Keratinocyte (primary cell): ENCODE data around the gene STK24. TPM values are rescaled to one million over a fixed set of nuclear protein-coding genes. Genes with fewer than 3 reads are reported as not detected.

Source experiments
- DNase-seq: peaks from one replicate; pipeline ENCODE4 v3.0.0-alpha.2; 2011; ENCODE audit warnings: low read depth, missing footprints, low spot score
- FAIRE-seq: peaks from 2 replicates; lab custom pipeline; 2011; peaks lifted over from hg19 to GRCh38; lab: Jason Lieb, UNC
- H2AFZ ChIP-seq: 2 replicates; pipeline ENCODE4 v1.6.0; 2012; ENCODE audit warnings: low read length, control low read depth, inconsistent platforms; ENCODE audit not compliant: control insufficient read depth
- H3K27ac ChIP-seq: 2 replicates; pipeline ENCODE4 v1.5.1; 2011; ENCODE audit warnings: low read length; ENCODE audit not compliant: control insufficient read depth, insufficient read depth
- H3K27me3 ChIP-seq: 3 replicates; pipeline ENCODE4 v1.6.0; 2011; ENCODE audit warnings: low read length; ENCODE audit not compliant: control insufficient read depth, insufficient read depth; ENCODE audit errors: extremely low read depth
- H3K36me3 ChIP-seq, 2 experiments: 2 replicates in 1 of 2; 3 replicates in 1 of 2; pipeline ENCODE4 v1.5.1; 2011; ENCODE audit warnings: low read length in 2 of 2, mild to moderate bottlenecking in 1 of 2; ENCODE audit not compliant: control insufficient read depth in 2 of 2, insufficient read depth in 2 of 2; ENCODE audit errors: extremely low read depth in 1 of 2
- H3K4me1 ChIP-seq: 3 replicates; pipeline ENCODE4 v1.5.1; 2011; ENCODE audit warnings: low read length; ENCODE audit not compliant: control insufficient read depth, insufficient read depth; ENCODE audit errors: extremely low read depth
- H3K4me2 ChIP-seq: 3 replicates; pipeline ENCODE4 v1.6.0; 2011; ENCODE audit warnings: low read depth, low read length; ENCODE audit not compliant: control insufficient read depth, insufficient read depth; ENCODE audit errors: extremely low read depth
- H3K4me3 ChIP-seq, 3 experiments: fragments of 200-600 bp in 1 of 3; sonication (generic) in 1 of 3; 2 replicates in 2 of 3; 3 replicates in 1 of 3; pipeline ENCODE4 v1.5.1; 2011 to 2016; ENCODE audit warnings: low read length in 3 of 3, mild to moderate bottlenecking in 3 of 3, control low read depth in 2 of 3, inconsistent platforms in 1 of 3, low read depth in 1 of 3, mixed read lengths in 1 of 3, mixed run types in 1 of 3, moderate library complexity in 1 of 3; ENCODE audit not compliant: control insufficient read depth in 2 of 3, insufficient read depth in 2 of 3; ENCODE audit errors: extremely low read depth in 1 of 3
- H3K79me2 ChIP-seq: 2 replicates; pipeline ENCODE4 v1.6.0; 2012; ENCODE audit warnings: low read length; ENCODE audit not compliant: control insufficient read depth, insufficient read depth
- H3K9ac ChIP-seq: 3 replicates; pipeline ENCODE4 v1.6.0; 2011; ENCODE audit warnings: low read length; ENCODE audit not compliant: control insufficient read depth, insufficient read depth; ENCODE audit errors: extremely low read depth
- H3K9me1 ChIP-seq: 3 replicates; pipeline ENCODE4 v1.6.0; 2011; ENCODE audit warnings: low read length; ENCODE audit not compliant: control insufficient read depth, insufficient read depth; ENCODE audit errors: extremely low read depth
- H3K9me3 ChIP-seq: 2 replicates; pipeline ENCODE4 v1.5.1; 2012; ENCODE audit warnings: low read depth, low read length; ENCODE audit not compliant: control insufficient read depth
- H4K20me1 ChIP-seq: 3 replicates; pipeline ENCODE4 v1.6.0; 2011; ENCODE audit warnings: low read length; ENCODE audit not compliant: control insufficient read depth, insufficient read depth; ENCODE audit errors: extremely low read depth
- CTCF ChIP-seq, 3 experiments: IDR thresholded peaks in 1 of 3; conservative IDR thresholded peaks in 1 of 3; optimal IDR thresholded peaks in 1 of 3; 2 replicates in 2 of 3; 3 replicates in 1 of 3; pipeline versions ENCODE3 to v1.5.1; 2011; ENCODE audit warnings: low read length in 3 of 3, mild to moderate bottlenecking in 3 of 3, moderate library complexity in 2 of 3, control low read depth in 1 of 3, inconsistent platforms in 1 of 3; ENCODE audit not compliant: insufficient read depth in 2 of 3; ENCODE audit errors: extremely low read depth in 1 of 3
- EZH2 ChIP-seq: IDR thresholded peaks from one replicate; pipeline ENCODE4 v1.6.1; 2012; ENCODE audit warnings: inconsistent platforms, mild to moderate bottlenecking, low read length, moderate library complexity
- dilution Hi-C: fragments of 300-500 bp; cut with MboI; formaldehyde crosslinking; loops from one replicate; pipeline ENCODE4 v1.7.0; 2020; ENCODE audit warnings: low sequenced_read_pairs; ENCODE audit not compliant: extremely low pct_ligation_motif_present
- polyA plus RNA-seq, 5 experiments: library from polyadenylated mRNA; depleted of rRNA in 3 of 5; stranded (reverse) in 3 of 5; stranded (forward) in 1 of 5; unstranded in 1 of 5; fragments of >200 nt; gene quantifications; 1 replicate in 1 of 5; 2 replicates in 3 of 5; 3 replicates in 1 of 5; pipeline versions ENCODE4 v1.2.1 to v1.2.3, GENCODE V29; 2011 to 2012; ENCODE audit warnings: missing spikeins in 2 of 5, low read depth in 1 of 5, low replicate concordance in 1 of 5

Gene STK24
- polyA plus RNA-seq, 1 donor (not counting 4 experiments of a cell fraction or from before 2014, with no cell fraction given) = 81.6 TPM

GRCh38 chr13:98406427-98406826 lies 170.5 kb downstream of the STK24 start:
- Histone ChIP-seq H4K20me1 (no peaks in the 10 kb centered on the region), H3K4me2 (no peak overlapping the region), H2AFZ (no peak overlapping the region), H3K27me3 (no peaks in the 10 kb centered on the region), H3K36me3 (no peaks in the 10 kb centered on the region), H3K9ac (no peak overlapping the region), H3K9me3 (no peaks in the 10 kb centered on the region), H3K4me1 (no peaks in the 10 kb centered on the region), H3K9me1 (no peaks in the 10 kb centered on the region), H3K79me2 (no peaks in the 10 kb centered on the region), H3K27ac (no peak overlapping the region), H3K4me3 (no peak overlapping the region)
- dilution Hi-C loops = no loop called here
- DNase-seq (no peak), FAIRE-seq (no peak)
- TF ChIP-seq EZH2 (no peak), CTCF (optimal IDR thresholded peaks at IDR 0.05 in 1 of 3, IDR thresholded peaks at IDR 0.05 in 1 of 3, conservative IDR thresholded peaks at IDR 0.05 in 1 of 3; ENCODE audit: extremely low read depth in 1 of 3, insufficient read depth in 2 of 3, low read length in 3 of 3) (no peak)

- H3K79me2 ChIP-seq = no peaks in the 10 kb centered on the region
- no peaks in the 10 kb centered on the region for H3K4me1 ChIP-seq
- no peak overlapping the region for H3K9ac ChIP-seq
- DNase-seq (no peak), FAIRE-seq (no peak)
- H3K27me3 ChIP-seq = no peaks in the 10 kb centered on the region
- H3K27ac ChIP-seq = no peak overlapping the region
- no peak for TF ChIP-seq EZH2
- TF ChIP-seq CTCF (optimal IDR thresholded peaks at IDR 0.05 in 1 of 3, IDR thresholded peaks at IDR 0.05 in 1 of 3, conservative IDR thresholded peaks at IDR 0.05 in 1 of 3; ENCODE audit: extremely low read depth in 1 of 3, insufficient read depth in 2 of 3, low read length in 3 of 3) = no peak
- no peaks in the 10 kb centered on the region for H3K9me1 ChIP-seq
- no peaks in the 10 kb centered on the region for H4K20me1 ChIP-seq
- no peak overlapping the region for H2AFZ ChIP-seq
- no peaks in the 10 kb centered on the region for H3K36me3 ChIP-seq
- no peak overlapping the region for H3K4me3 ChIP-seq
- no peak overlapping the region for H3K4me2 ChIP-seq
- dilution Hi-C loops = no loop called here
- no peaks in the 10 kb centered on the region for H3K9me3 ChIP-seq
Observed at GRCh38 chr13:98405690-98406344, 171.1 kb downstream of the STK24 start.
